GM18502 (cell line): ENCODE data around the gene ADARB2.
A peak's percentile ranks its signal among the peaks of the same experiment; 100 is the strongest.

ENCODE experiments used
- ATAC-seq: cut with Tn5 transposase; IDR thresholded peaks from one replicate; pipeline ENCODE4 v1.9.1; 2021; ENCODE audit warnings: mild to moderate bottlenecking; ENCODE audit not compliant: unreplicated experiment, poor library complexity

The ADARB2 gene

DNA sequence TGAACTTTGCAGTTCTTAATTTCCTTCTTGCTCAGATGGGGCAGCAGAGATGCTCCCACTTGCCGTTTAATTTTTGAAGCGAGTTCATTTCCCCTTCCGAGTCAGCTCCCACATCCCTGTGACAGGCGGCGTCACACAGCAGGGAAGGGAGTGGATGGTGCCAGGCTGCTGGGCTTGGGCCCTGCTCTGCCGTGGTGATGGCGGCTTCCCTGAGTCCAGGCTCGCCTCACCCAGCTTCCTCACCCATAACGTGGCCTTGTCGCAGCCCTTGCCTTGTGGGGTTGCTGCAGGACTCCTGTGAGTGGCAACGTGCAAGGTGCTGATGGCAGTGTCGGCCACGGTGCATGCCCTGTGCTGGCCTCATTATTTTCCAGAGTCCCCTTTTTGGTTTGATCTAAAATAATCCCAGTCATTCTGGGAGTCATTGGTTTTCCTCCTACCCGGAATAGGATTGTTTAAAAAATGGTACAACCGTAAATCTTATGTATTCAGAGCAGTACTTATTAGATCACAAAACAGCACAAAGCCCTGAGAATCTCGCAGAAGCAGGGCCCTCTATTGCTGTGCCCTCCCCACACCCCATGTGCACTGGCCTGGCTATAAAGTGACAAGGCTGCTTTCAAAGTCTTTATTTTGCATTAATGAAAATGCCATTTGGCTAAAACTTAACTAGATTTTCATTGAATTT lies 421.1 kb downstream of the ADARB2 start:
- ATAC-seq = no peak

DNA sequence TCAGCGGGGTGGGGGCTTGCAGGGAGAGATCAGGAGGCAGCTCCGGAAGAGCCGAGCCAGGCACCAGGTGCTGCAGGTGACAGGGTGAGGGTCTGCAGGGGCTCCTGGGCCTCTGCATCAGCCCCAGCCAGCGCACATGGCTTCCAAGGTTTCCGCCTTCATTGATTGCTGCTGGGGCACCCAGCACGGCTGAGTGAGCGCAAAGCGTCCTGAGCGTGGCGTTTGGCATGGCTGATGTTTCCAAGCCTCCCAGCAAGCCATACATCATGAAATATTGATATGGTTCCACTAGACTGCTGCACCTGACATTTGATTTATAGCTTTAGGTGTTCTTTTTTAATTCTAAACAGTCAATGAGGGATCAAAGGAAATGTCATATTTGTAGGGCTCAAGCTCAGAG lies 422.1 kb downstream of the ADARB2 start:
- no peak for ATAC-seq

DNA sequence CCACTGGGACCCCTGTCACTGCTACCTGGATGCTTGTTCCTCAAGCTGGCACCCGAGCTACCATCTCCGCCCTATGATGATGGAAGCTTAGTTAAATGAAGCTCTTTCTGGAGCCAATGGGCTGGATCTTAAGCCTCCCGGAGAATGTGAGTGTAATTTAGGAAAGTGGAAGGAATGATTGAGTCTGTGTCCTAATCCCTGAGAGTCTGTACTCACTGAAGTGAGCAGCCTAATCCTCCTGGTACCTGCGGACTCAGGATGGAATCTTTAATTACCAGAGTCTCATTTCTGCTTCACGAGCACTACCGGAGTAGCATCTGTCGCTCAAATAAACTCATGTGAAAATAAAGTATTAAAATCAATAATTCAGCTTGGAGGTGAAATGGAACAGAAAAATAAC lies 425.6 kb downstream of the ADARB2 start:
- no peak for ATAC-seq

DNA sequence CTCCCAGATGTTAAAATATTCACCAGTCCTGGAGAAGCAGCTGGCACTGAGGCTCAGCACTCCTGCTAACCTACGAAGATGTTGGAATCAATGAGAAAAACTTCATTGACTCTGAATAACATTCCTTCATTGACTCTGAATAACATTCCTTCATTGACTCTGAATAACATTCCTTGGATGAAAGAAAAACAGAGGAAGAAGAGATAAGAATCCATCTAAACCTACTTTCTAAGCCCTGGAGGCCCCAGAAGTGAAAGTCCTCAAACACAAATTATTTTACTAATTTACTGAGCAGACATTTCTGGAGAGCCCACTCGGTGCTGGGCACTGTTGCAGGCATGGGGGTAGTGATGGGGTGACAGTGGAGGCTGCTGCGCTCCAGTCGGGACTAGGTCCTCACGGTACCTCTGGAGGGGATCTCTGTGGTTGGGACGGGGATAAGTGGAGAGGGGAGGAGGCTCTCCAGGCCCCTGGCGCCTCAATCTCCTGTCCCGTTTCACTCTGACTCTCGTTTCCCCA lies 427.0 kb downstream of the ADARB2 start:
- ATAC-seq = no peak

DNA sequence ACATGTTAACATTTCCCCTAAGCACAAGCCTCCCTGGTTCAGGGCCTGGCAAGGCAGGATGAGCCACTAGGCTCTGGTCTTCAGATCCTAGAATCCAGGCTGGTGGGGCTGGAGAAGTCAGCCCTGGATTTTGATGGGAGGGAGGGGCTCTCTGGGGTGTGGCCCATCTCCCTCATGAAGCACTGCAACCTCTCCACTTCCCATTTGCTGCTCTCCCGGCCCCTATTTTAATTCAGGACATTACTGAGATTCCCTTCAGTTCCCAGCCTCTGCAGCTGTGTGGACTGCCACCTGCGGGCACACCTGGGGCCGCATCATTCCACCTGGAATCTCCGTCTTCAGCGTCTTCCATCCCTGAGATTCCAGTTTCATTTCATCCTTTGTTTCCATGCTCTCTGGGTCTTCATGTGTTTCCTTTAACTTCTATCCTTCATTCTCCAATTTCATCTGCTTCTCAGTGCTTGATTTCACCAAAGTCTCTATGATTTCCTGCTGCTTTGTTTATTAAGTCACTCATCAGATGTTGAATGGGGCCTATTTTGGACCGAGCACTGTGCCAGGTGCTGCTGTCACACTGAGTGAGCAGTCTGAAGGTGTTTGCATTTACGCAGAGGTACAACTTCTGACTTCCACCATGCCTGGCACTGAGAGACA lies 427.6 kb downstream of the ADARB2 start:
- ATAC-seq = no peak

DNA sequence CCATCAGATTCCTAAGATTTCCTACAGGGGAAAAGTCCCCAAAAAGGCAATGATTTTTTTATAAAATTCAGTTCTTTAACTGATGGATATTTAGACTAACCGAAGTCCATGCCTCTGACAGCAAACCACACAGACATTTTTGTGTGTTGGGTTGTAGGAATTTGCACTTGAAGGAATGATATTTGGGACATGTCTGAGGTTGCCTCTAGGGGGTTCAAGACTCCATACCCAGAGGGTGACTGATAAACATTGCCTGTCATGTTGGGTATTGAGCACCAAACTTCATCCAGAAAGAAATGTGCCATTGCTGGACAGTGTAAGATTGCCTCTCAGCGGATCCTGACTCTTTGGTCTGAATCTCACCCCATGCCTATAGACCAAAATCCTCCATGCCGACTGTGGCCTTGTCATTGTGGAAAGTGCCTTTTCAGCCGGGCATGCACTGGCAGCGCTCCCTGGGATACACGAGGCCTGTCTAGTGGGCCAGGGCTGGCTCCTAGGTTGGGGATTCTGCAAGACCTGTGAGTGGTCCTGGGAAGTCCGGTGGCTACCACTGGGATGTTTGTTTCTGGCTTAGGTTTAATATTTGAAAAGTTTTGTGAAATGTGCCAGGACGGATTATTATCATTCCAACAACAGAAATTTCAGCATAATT lies 428.2 kb downstream of the ADARB2 start:
- ATAC-seq = no peak

DNA sequence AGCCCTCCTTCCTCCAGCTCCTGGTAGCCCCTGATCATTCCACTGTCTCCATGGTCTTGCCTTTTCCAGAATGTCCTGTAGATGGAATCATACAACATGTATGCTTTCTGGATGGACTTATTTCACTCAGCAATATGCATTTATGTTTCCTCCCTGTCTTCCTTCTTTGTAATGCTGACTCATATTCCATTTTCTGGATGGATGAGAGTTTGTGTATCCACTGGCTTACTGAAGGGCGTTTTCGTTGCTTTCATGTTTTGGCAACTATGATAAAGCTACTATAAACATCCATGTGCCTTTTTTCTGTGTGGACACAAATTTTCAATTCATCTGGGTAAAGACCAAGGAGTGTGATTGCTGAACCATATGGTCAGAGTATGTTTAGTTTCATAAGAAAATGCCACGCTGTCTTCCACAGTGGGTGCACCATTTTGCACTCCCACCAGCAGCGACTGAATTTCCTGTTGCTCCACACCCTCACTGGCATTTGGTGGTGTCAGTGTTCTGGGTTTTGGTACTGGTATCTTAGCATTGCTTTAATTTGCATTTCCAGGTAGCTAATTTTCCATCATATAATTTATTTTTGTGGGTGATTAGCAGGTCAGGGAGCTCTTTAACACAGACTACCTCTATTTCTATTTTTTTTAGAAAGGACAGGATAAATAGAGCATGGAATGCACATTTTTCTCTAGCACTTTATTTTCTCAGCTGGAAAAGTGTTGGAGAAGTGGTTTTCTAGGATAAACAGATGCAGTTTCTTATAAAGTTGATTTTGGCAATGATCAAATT lies 429.0 kb downstream of the ADARB2 start:
- no peak for ATAC-seq

DNA sequence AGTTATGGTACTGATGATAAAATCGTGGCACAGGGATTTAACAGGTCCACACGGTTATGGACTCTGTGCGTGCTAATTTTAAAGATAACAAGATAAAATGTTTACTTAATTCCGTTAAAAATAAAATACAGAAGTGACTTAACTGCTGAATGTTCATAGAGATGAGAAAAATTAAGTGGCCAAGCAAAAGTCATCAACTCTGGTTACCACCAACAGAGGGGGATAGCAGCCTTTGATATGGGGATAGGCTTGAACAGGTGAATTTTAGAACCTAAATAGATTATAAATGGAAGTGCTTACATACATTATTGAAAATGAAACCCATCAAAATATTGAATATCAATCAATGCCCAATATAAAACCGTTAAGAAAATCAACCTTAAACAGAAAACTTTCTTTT lies 436.2 kb downstream of the ADARB2 start:
- no peak for ATAC-seq

DNA sequence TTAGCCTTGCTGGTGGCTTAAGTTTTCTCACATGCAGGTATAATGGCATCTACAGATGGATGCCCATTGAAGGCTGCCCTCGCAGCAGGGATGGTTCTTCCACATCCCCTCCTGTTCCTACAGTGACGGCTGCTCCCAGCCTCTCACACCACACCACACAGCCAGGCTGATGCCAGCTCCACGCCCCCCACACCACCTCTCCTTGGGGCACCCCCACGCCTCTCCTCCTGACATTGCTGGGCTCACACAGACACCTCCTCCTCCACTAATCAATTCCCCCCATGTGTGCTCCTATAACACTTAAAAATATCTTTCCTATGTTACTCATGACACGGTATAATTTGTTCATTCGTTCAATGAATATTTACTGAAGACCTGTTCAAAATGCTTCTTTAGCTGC lies 437.1 kb downstream of the ADARB2 start:
- no peak for ATAC-seq

DNA sequence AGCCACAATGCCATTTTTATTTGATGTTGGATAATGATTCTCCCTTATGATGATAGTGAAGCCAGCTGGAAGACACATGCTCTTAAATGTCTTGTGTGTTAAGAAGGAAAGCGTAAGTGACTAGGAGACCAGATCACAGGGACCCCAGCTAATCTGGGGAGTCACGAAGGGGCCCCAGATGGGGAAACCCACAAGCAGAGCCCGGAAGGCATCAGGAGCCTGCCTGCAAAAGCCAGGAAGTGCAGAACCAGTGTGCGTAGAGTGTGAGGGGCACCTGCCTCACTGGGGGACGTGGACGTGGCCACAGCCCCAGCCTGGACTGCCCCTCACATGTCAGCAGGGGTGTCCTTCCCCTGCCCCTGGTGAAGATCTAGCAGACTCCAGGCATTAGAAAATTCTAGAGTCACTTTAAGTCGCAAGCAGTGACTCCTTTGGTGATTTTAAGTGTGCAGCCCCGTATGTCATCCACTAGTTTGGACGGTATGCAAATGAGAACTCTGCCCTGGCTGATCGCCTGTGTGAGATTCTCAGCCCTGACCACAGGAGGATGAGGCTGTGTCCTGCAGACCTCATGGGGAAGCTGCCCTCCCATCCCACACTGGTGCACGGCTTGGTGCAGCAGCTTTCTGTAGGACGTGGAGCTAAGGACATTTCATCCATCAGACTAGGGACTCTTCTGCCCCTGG lies 438.1 kb downstream of the ADARB2 start:
- peak; percentile 49 for ATAC-seq

DNA sequence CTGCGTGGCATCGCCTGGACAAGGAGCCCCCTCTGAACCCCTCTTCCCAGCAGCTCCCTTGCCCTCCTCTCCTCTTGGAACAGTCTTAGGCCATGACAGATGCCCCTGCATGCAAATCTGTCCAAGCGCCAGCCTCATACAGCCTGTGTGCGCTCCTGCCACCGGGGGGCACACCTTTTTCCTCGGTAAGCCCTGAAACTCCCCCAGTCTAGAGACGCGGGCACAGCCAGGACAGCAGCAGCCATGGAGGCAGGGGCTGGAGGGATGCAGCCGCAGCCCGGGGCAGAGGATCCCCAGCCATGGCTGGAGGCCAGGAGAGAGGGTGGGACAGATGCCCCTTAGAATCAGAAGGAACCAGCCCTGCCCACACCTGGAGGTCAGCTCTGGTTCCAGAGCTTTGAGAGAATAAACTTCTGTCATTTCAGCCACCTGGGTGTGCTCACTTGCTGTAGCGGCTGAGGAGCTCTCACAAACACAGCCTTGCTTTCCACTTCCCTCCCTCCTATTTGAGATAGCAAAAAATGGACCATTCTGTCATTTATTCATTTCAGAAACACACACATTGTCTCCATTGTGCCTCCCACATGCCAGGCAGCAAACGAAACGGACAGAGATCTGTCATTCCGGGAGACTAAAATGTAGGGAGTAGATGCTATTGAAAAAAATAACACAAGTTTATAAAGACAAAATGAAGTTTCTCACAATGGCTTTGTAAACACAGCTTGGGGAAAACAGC lies 439.6 kb downstream of the ADARB2 start:
- ATAC-seq = no peak

DNA sequence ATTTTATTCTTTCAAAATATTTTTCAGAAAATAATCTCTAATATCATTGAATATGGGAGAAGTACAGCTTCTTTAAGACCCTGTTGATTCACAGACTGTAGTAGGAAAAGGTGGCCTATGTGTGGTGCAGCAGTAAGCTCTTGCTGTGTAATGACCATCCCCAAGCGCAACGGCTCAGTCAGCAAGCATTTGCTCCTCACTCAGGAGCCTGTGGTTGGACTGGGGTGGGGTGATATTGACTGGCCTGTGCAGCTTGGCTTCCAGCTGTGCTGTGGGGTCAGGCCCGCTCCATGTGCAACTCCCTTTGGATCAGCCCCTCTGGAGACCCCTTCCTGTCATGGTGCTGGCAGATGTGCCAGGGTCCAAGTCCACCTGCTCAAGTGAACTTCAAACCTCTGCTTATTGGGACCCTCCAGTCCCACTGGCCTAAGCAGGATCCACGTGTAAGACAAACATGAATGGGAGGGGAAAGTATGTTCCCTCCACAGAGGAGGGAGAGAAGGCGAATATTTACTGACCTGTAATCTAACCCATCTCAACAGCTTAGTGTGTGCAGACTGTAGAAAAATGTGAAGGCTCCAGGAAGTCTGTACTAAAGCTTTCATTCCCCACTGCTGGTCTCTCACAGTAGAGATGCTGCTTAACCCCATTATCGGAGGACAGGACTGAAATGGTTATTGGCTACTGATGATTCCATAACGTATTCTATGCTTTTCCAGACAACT lies 441.4 kb downstream of the ADARB2 start:
- no peak for ATAC-seq

DNA sequence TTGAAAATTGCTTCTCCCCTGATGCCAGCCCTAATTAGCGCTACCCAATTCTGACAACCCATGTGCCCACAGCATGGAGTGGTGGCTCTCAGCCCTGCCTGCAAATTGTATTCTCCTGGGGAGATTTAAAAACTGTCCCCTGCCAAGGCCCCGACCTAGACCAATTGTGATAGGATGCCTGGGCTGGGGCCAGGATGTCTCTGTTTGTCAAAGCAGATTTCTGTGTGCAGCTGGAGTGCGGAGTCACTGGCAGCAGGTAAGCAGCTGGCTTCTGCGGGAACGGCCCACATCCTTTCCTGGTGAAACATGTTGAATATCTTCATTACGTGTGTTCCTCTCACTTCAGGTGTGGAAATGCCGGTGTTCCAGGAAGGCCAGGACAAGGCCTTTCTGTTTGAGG lies 442.6 kb downstream of the ADARB2 start:
- ATAC-seq = no peak

DNA sequence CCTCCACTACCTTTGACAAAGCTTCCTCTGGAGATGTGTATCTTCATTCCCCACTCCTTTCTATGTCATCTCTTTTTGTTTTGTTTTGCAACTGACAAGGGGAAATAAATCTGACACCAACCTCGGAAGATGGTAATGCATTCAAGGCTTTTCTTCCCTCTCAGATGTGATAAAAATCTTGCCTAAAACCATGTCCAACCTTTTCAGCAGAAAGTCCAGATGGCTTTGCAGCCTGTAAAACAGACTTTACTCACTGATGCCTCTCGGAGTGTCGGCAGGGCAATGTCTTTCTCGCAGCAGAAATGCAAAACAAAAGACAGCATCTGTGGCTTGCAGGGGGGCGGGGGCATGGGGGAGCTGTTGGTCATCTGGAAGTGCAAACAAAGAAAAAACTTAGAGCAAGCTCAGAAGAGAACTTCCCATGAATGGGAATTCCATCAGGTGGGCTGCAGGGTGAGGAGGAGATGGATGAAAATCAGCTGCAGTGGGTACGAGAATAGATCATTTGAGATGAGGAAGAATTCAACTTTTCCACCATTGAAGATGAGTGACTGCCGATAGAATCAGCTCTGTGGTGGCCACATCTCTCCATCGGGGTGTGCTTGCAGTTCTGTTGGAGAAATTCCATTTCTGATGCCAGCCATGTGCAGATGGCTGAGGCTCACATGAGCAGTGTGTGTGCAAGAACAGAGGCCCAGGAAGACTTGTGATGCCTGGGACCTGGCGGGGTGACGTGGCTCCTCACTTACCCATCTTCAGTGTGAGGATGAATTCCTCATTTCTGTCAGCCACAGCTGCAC lies 443.5 kb downstream of the ADARB2 start:
- no peak for ATAC-seq

DNA sequence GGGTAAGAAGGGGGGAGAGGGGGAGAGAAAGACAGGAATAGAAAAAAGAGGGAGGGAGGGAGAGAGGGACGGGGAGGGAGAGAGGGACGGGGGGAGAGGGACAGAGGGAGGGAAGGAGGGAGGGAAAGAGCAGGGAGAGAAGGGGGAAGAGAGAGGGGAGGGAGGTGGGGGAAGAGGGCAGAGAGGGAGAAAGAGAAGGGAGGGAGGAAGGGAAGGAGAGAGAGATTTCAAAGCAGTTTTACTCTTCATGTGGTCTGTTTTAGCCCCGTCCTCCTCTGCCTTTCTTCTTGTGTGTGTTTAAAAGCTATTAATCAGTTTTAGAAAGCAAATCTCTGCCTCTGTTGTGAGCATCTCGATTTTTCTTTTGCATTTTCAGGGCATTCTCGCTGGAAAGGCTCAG lies 444.2 kb downstream of the ADARB2 start:
- ATAC-seq = no peak

DNA sequence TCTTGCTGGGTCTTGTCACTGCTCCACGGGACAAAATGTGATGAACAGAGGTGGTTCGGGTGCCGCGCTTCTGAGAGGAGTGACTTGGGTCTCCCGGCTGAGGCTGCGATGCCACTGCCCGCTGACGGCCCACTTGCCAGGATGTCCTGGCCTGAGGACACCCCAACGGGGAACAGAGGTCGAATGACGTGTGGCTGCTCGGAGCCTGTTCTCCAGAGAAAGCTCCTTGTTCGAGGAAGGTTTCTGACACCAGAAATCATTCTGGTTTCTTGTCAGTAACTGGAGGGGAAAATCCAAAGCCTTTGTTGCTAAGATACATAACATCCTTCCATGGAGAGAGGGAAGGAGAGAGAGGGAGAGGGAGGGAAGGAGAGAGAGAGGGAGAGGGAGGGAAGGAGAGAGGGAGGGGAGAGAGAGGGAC lies 444.7 kb downstream of the ADARB2 start:
- ATAC-seq = no peak

DNA sequence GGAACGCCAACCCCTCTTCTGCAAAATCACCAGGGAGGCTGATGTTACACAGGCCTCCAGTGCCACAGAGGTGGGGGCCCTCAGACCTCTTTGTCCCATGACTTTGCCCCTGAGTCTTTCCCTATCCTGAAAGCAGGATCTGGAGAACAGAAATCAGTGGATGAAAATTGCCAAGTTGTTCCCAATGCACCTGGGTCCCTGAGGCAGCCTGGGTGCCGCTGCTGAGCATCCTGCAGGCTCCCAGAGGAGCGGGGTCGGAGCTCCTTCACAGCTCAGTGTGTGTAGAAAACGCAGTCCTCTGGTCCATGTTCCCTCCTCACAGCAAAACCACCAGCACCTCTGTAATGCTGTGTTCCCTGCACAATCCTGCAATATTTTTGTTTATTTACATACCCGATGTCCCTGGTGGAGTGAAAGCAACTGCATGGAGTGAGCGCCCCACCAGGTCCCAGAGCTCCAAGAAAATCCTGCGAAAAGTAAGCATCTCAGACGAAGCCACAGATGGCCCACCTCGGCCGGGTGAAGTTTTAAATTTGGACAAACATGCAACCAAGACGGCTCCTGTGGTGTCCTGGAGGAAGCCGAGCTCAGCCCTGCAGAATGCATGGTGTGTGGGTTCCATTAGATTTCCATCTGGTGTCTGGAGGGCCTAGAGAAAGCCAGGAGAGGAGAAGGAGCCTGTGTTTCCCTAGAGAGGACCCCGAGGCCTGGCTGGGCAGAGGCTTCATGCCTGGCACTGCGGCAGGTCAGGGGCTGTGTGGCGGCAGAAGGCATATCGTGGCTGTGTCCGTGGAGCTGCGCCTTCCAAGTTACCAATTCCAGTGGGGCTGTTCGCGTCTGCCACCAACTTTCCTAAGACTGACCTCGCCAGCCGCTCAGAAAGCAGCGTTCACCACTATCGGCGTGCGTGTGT lies 445.9 kb downstream of the ADARB2 start:
- no peak for ATAC-seq
